ENCODE results near the gene C17orf67. TPM values are rescaled to one million over a fixed set of nuclear protein-coding genes. Genes with fewer than 3 reads are reported as not detected.
"Not testable (repeated sequence)": the region's sequence is repeated elsewhere in the genome, so short reads cannot be mapped to it uniquely, and the experiment has no call there.

C17orf67 gene
- total RNA-seq, 1 donor from 2014 or later, result 2.4 TPM

- no peak overlapping the region for H3K4me3 Mint-ChIP-seq
- no peak for DNase-seq (ENCODE audit: low read depth, low spot score)
- no peaks in the 10 kb centered on the region for H3K9me3 Mint-ChIP-seq
- H3K36me3 Mint-ChIP-seq (ENCODE audit: low read depth), result no peaks in the 10 kb centered on the region
- no peak overlapping the region for H3K27ac Mint-ChIP-seq (ENCODE audit: unreplicated experiment)
- peaks cover 3% of the 10 kb centered on the region for H3K4me1 Mint-ChIP-seq
- TF ChIP-seq CTCF (conservative IDR thresholded peaks at IDR 0.05), result no peak
- no peaks in the 10 kb centered on the region for H3K27me3 Mint-ChIP-seq (ENCODE audit: low read depth)
Observed at GRCh38 chr17:56771563-56771962, 62.2 kb downstream of the C17orf67 start.

- no peak overlapping the region for H3K4me3 Mint-ChIP-seq
- no peak overlapping the region for H3K27ac Mint-ChIP-seq (ENCODE audit: unreplicated experiment)
- no peaks in the 10 kb centered on the region for H3K9me3 Mint-ChIP-seq
- DNase-seq (ENCODE audit: low read depth, low spot score), result no peak
- H3K4me1 Mint-ChIP-seq, result peaks cover 8% of the 10 kb centered on the region
- peaks cover 4% of the 10 kb centered on the region for H3K27me3 Mint-ChIP-seq (ENCODE audit: low read depth)
- no peaks in the 10 kb centered on the region for H3K36me3 Mint-ChIP-seq (ENCODE audit: low read depth)
- TF ChIP-seq CTCF (conservative IDR thresholded peaks at IDR 0.05), result no peak
Observed at GRCh38 chr17:56770427-56770826, 63.3 kb downstream of the C17orf67 start.

GRCh38 chr17:56765449-56765848 is 68.3 kb downstream of the C17orf67 start:
- Mint-ChIP-seq H3K27me3 (ENCODE audit: low read depth) (peaks cover 4% of the 10 kb centered on the region), H3K4me1 (peaks cover 11% of the 10 kb centered on the region), H3K9me3 (no peaks in the 10 kb centered on the region), H3K27ac (ENCODE audit: unreplicated experiment) (no peak overlapping the region), H3K4me3 (no peak overlapping the region), H3K36me3 (ENCODE audit: low read depth) (no peaks in the 10 kb centered on the region)
- no peak for TF ChIP-seq CTCF (conservative IDR thresholded peaks at IDR 0.05)
- no peak for DNase-seq (ENCODE audit: low read depth, low spot score)

GRCh38 chr17:56762988-56763387 is 70.7 kb downstream of the C17orf67 start:
- Mint-ChIP-seq H3K4me1 (peaks cover 11% of the 10 kb centered on the region), H3K4me3 (no peak overlapping the region), H3K9me3 (no peaks in the 10 kb centered on the region), H3K36me3 (ENCODE audit: low read depth) (no peaks in the 10 kb centered on the region), H3K27ac (ENCODE audit: unreplicated experiment) (no peak overlapping the region), H3K27me3 (ENCODE audit: low read depth) (peaks cover 4% of the 10 kb centered on the region)
- no peak for DNase-seq (ENCODE audit: low read depth, low spot score)
- no peak for TF ChIP-seq CTCF (conservative IDR thresholded peaks at IDR 0.05)

GRCh38 chr17:56762144-56762543 is 71.6 kb downstream of the C17orf67 start:
- no peak for TF ChIP-seq CTCF (conservative IDR thresholded peaks at IDR 0.05)
- Mint-ChIP-seq H3K27me3 (ENCODE audit: low read depth) (peaks cover 4% of the 10 kb centered on the region), H3K36me3 (ENCODE audit: low read depth) (no peaks in the 10 kb centered on the region), H3K9me3 (no peaks in the 10 kb centered on the region), H3K27ac (ENCODE audit: unreplicated experiment) (no peak overlapping the region), H3K4me1 (peaks cover 11% of the 10 kb centered on the region), H3K4me3 (no peak overlapping the region)
- no peak for DNase-seq (ENCODE audit: low read depth, low spot score)

- Mint-ChIP-seq H3K9me3 (no peaks in the 10 kb centered on the region), H3K36me3 (ENCODE audit: low read depth) (no peaks in the 10 kb centered on the region), H3K4me3 (no peak overlapping the region), H3K4me1 (peaks cover 14% of the 10 kb centered on the region), H3K27me3 (ENCODE audit: low read depth) (peaks cover 4% of the 10 kb centered on the region), H3K27ac (ENCODE audit: unreplicated experiment) (no peak overlapping the region)
- TF ChIP-seq CTCF (conservative IDR thresholded peaks at IDR 0.05), result no peak
- DNase-seq (ENCODE audit: low read depth, low spot score), result no peak
Observed at GRCh38 chr17:56761387-56761786, 72.3 kb downstream of the C17orf67 start.

GRCh38 chr17:56757611-56758010 is 76.1 kb downstream of the C17orf67 start:
- peaks cover 17% of the 10 kb centered on the region for H3K4me1 Mint-ChIP-seq
- DNase-seq (ENCODE audit: low read depth, low spot score); H3K9me3 Mint-ChIP-seq; H3K4me3 Mint-ChIP-seq; H3K36me3 Mint-ChIP-seq (ENCODE audit: low read depth); H3K27ac Mint-ChIP-seq (ENCODE audit: unreplicated experiment); H3K27me3 Mint-ChIP-seq (ENCODE audit: low read depth): not testable (repeated sequence)

All from neural crest cell (in vitro differentiated cells).